IMR-90 (cell line): ENCODE data around the gene PSPH. TPM values are rescaled to one million over a fixed set of nuclear protein-coding genes. Genes with fewer than 3 reads are reported as not detected.

ENCODE experiments used
- BHLHE40 ChIP-seq: fragments of 150-350 bp; IDR thresholded peaks from 2 replicates; pipeline ENCODE4 v1.6.1; 2016; ENCODE audit warnings: mild to moderate bottlenecking, low read depth, low read length
- CTCF ChIP-seq: conservative IDR thresholded peaks from 2 replicates; pipeline ENCODE4 v1.5.1; 2012; ENCODE audit warnings: mild to moderate bottlenecking, low read depth, low read length, improper control_type of control experiment
- ELK1 ChIP-seq: fragments of 150-350 bp; IDR thresholded peaks from 2 replicates; pipeline ENCODE4 v1.6.1; 2016; ENCODE audit warnings: low read depth, mild to moderate bottlenecking, low read length, moderate library complexity, borderline replicate concordance
- FOS ChIP-seq: fragments of 150-350 bp; IDR thresholded peaks from 2 replicates; pipeline ENCODE4 v1.6.1; 2016; ENCODE audit warnings: low read depth, low read length
- POLR2A ChIP-seq: IDR thresholded peaks from 2 replicates; pipeline ENCODE4 v1.6.1; 2012; ENCODE audit warnings: mild to moderate bottlenecking, low read depth, low read length
- polyA plus RNA-seq, 3 experiments: library from polyadenylated mRNA; depleted of rRNA; stranded (reverse); fragments of >200 nt; gene quantifications; 2 replicates each; pipeline ENCODE4 v1.2.3, GENCODE V29; 2012; ENCODE audit warnings: low replicate concordance in 1 of 3
- total RNA-seq: library from RNA; depleted of rRNA; stranded (reverse); fragments of >200 nt; gene quantifications from 2 replicates; pipeline ENCODE4 v1.2.3, GENCODE V29; 2012

Gene PSPH
- total and polyA plus RNA-seq, 2 of the 4 experiments (the other 2 are of a cell fraction), result 31.8 to 48.4 TPM

DNA sequence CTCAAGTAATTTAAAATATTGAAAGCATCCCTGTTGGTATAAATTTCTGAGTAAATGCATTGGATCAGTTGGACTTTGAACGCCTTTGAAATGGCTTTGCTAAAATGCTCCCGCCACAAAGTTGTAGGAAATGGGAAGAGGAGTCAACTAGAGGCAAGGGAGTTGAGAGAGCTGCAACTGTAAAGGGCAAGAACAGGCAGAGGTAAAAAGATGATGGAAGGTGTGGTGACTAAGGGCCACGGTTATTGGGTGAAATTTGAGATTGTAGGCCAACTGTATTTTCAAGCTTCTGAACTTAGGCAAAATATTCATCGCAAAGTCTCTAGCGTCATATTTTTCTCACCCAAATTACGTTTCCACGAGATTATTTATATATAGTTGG lies 12.2 kb upstream of the PSPH start (continued):
- TF ChIP-seq CTCF (no peak), BHLHE40 (no peak), POLR2A (no peak), ELK1 (no peak), FOS (no peak)
